CD4-positive, alpha-beta T cell (primary cell): ENCODE results near the gene RILPL1. TPM values are rescaled to one million over a fixed set of nuclear protein-coding genes. Genes with fewer than 3 reads are reported as not detected.
"Not testable (repeated sequence)": the region's sequence is repeated elsewhere in the genome, so short reads cannot be mapped to it uniquely, and the experiment has no call there.

ENCODE experiments used
- ATAC-seq: fragments of 200-7000 bp; cut with Tn5 transposase; one replicate; pipeline ENCODE4 v1.10.0; 2022; ENCODE audit warnings: mild to moderate bottlenecking; ENCODE audit not compliant: poor library complexity
- CTCF ChIA-PET: fragments of 350-600 bp; sonication (Branson Sonifier 250); formaldehyde crosslinking; loops from one replicate; lab custom pipeline; 2021; ENCODE audit warnings: antibody characterized with exemption, inconsistent platforms; lab: Charles Lee
- POLR2A ChIA-PET: fragments of 350-600 bp; sonication (Branson Sonifier 250); formaldehyde crosslinking; loops from one replicate; lab custom pipeline; 2021; ENCODE audit warnings: antibody characterized with exemption, inconsistent platforms; lab: Charles Lee
- DNase-seq, 14 experiments: peaks; one replicate each; pipeline ENCODE4 v3.0.0-alpha.2; 2013 to 2020; ENCODE audit warnings: mixed read lengths in 2 of 14
- H3K27ac ChIP-seq, 2 donors: one replicate each; pipeline versions ENCODE4 v1.5.1 to v1.7.0; 2013; ENCODE audit warnings: low read length in 2 of 2, low read depth in 1 of 2, mild to moderate bottlenecking in 1 of 2
- H3K27me3 ChIP-seq, 2 experiments: 1 replicate in 1 of 2; 2 replicates in 1 of 2; pipeline versions ENCODE4 v1.6.1 to v1.7.0; 2013; ENCODE audit warnings: low read length in 2 of 2, control low read depth in 1 of 2, mild to moderate bottlenecking in 1 of 2, moderate library complexity in 1 of 2; ENCODE audit not compliant: insufficient read depth in 2 of 2, control insufficient read depth in 1 of 2
- H3K36me3 ChIP-seq: one replicate; pipeline ENCODE4 v1.6.1; 2013; ENCODE audit warnings: low read length, control low read depth; ENCODE audit not compliant: insufficient read depth
- H3K4me1 ChIP-seq: one replicate; pipeline ENCODE4 v1.6.1; 2013; ENCODE audit warnings: low read length, control low read depth; ENCODE audit not compliant: insufficient read depth
- H3K4me3 ChIP-seq: one replicate; pipeline ENCODE4 v1.5.1; 2013; ENCODE audit warnings: mild to moderate bottlenecking, low read length, moderate library complexity
- H3K9me3 ChIP-seq, 2 experiments: 1 replicate in 1 of 2; 2 replicates in 1 of 2; pipeline versions ENCODE4 v1.6.1 to v1.7.0; 2013; ENCODE audit warnings: low read length in 2 of 2, mild to moderate bottlenecking in 2 of 2, control low read depth in 1 of 2, moderate library complexity in 1 of 2; ENCODE audit not compliant: control insufficient read depth in 1 of 2, insufficient read depth in 1 of 2
- H3K27ac Mint-ChIP-seq: one replicate; pipeline ENCODE4 v1.8.0; 2020; ENCODE audit warnings: mixed read lengths
- H3K27me3 Mint-ChIP-seq: one replicate; pipeline ENCODE4 v1.8.0; 2021; ENCODE audit warnings: mixed read lengths
- H3K36me3 Mint-ChIP-seq: one replicate; pipeline ENCODE4 v1.8.0; 2021; ENCODE audit warnings: low read depth, mixed read lengths
- H3K4me1 Mint-ChIP-seq: one replicate; pipeline ENCODE4 v1.8.0; 2021; ENCODE audit warnings: low read depth, mixed read lengths
- H3K4me3 Mint-ChIP-seq: one replicate; pipeline ENCODE4 v1.8.0; 2020; ENCODE audit warnings: mild to moderate bottlenecking, mixed read lengths
- H3K9me3 Mint-ChIP-seq: one replicate; pipeline ENCODE4 v1.8.0; 2020; ENCODE audit warnings: mixed read lengths
- intact Hi-C, 2 experiments: fragments of 100-400 bp; cut with DNase I in 1 of 2; cut with micrococcal nuclease in 1 of 2; formaldehyde crosslinking; loops; one replicate each; pipeline versions ENCODE4 v1.15.1 to v1.9.0; 2023 to 2025; cut with DNase I, micrococcal nuclease
- total RNA-seq, 174 experiments: library from RNA in 2 of 174; stranded (reverse) in 2 of 174; gene quantifications; one replicate each; pipeline ENCODE4 v1.2.3 and lab custom pipeline; 2021 to 2026
- TF ChIP-seq, protein P1 (sequence below): fragments of 200-600 bp; IDR thresholded peaks from one replicate; pipeline ENCODE4 v1.8.0; 2022; ENCODE audit warnings: antibody characterized with exemption, mild to moderate bottlenecking

The RILPL1 gene
- total RNA-seq, 2 experiments from 2014 or later = 3.3 to 3.4 TPM

DNA sequence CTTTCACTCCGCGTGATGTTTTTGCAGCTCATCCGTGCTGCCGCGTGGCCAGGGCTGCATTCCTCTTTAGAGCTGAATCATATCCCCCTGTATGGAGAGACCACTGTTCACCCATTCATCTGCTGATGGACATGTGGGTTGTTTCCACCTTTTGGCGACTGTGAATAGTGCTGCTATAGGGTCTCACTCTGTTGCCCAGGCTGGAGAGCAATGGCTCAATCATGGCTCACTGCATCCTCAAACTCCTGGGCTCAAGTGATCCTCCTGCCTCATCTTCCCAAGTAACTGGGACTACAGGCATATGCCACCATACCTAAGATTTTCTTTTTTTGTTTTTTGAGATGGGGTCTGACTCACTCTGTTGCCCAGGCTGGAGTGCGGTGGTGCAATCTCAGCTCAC is 36.5 kb downstream of the RILPL1 start:
- Mint-ChIP-seq H3K4me1 (no peaks in the 10 kb centered on the region), H3K27ac (no peak overlapping the region)
- POLR2A ChIA-PET = no interaction called here

DNA sequence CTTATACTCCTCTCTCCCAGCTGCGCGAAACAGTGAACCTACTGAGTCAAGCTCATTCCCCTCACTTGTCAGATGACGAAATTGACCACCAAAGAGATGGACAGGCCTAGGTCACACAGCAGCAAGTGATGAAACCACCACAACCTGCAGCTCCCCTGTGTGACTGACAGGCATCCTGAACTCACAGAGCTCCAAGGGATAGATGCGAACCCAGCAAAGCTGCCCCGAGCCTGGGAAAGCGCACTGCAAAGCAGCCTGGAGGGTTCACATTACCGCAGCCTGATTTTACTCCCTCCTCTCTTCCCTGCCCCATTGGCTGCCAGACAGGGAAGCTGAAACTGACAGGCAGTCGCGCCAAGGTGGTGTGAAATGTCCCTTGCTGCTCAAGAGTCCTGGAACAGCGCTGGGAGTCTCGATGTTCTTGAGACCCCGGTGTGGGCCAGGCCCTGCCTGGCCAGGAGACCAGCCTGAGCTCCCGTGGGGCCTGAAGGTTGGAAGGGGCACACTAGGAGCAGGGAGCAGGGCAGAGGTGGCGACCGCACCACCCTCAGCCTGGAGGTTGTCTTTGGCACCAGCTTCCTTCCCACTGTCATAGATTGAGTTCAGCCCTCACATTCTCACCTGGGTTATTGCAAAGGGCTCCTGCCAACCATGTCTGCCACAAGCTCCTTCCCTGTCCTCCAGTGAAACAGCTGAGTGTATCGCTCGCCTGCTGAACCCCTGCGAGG is 39.2 kb downstream of the RILPL1 start:
- H3K36me3 ChIP-seq = peaks cover 2% of the 10 kb centered on the region
- no peak for DNase-seq
- Mint-ChIP-seq H3K36me3 (no peaks in the 10 kb centered on the region), H3K4me1 (no peaks in the 10 kb centered on the region), H3K9me3 (no peaks in the 10 kb centered on the region), H3K4me3 (no peak overlapping the region), H3K27ac (no peak overlapping the region), H3K27me3 (no peaks in the 10 kb centered on the region)
- no peaks in the 10 kb centered on the region for H3K4me1 ChIP-seq
- H3K9me3 ChIP-seq = no peaks in the 10 kb centered on the region
- CTCF ChIA-PET = no interaction called here
- ATAC-seq = no peak
- TF ChIP-seq, protein P1, sequence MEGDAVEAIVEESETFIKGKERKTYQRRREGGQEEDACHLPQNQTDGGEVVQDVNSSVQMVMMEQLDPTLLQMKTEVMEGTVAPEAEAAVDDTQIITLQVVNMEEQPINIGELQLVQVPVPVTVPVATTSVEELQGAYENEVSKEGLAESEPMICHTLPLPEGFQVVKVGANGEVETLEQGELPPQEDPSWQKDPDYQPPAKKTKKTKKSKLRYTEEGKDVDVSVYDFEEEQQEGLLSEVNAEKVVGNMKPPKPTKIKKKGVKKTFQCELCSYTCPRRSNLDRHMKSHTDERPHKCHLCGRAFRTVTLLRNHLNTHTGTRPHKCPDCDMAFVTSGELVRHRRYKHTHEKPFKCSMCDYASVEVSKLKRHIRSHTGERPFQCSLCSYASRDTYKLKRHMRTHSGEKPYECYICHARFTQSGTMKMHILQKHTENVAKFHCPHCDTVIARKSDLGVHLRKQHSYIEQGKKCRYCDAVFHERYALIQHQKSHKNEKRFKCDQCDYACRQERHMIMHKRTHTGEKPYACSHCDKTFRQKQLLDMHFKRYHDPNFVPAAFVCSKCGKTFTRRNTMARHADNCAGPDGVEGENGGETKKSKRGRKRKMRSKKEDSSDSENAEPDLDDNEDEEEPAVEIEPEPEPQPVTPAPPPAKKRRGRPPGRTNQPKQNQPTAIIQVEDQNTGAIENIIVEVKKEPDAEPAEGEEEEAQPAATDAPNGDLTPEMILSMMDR = no peak
- intact Hi-C loops = no loop called here
- no peak overlapping the region for H3K27ac ChIP-seq
- no peak overlapping the region for H3K4me3 ChIP-seq
- no peaks in the 10 kb centered on the region for H3K27me3 ChIP-seq
- POLR2A ChIA-PET = no interaction called here

More for the DNA sequence above, 36.5 kb downstream of the RILPL1 start:
- H3K27me3 ChIP-seq = no peaks in the 10 kb centered on the region
- DNase-seq (no peak), ATAC-seq (no peak)
- H3K27ac ChIP-seq = no peak overlapping the region
- no peak overlapping the region for H3K4me3 ChIP-seq
- Mint-ChIP-seq H3K4me3 (no peak overlapping the region), H3K27me3 (no peaks in the 10 kb centered on the region), H3K9me3 (no peaks in the 10 kb centered on the region), H3K36me3 (no peaks in the 10 kb centered on the region)
- H3K4me1 ChIP-seq = no peaks in the 10 kb centered on the region
- intact Hi-C loops = no loop called here
- CTCF ChIA-PET = no interaction called here
- no peaks in the 10 kb centered on the region for H3K9me3 ChIP-seq
- TF ChIP-seq, protein P1 = no peak
- peaks cover 2% of the 10 kb centered on the region for H3K36me3 ChIP-seq

DNA sequence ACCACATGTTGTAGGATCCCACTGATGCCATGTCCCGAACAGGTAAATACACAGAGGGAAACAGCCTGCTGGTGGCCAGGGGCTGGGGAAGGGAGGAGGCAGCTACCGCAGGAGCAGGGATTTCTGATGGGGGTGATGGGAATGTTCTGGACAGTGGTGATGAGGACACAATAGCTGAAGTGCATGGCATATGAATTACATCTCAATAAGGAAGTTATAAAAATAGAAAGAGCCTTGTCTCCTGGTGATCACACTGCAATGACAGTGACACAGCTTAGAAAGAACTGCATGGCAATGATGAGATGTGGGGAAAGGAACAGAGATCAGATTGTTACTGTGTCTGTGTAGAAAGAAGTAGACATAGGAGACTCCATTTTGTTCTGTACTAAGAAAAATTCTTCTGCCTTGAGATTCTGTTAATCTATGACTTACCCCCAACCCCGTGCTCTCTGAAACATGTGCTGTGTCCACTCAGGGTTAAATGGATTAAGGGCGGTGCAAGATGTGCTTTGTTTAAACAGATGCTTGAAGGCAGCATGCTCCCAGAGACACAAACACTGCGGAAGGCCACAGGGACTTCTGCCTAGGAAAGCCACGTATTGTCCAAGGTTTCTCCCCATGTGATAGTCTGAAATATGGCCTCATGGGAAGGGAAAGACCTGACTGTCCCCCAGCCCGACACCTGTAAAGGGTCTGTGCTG is 41.0 kb downstream of the RILPL1 start:
- ATAC-seq, DNase-seq, H3K9me3 Mint-ChIP-seq, H3K4me3 ChIP-seq, H3K4me3 Mint-ChIP-seq, H3K27ac ChIP-seq, H3K27ac Mint-ChIP-seq, CTCF ChIA-PET, H3K27me3 Mint-ChIP-seq, H3K27me3 ChIP-seq, H3K9me3 ChIP-seq, POLR2A ChIA-PET, H3K4me1 Mint-ChIP-seq, intact Hi-C loops, H3K36me3 Mint-ChIP-seq, H3K4me1 ChIP-seq, H3K36me3 ChIP-seq: not testable (repeated sequence)
